ENCODE data around the gene SLC36A4.
"Not testable (repeated sequence)": the region's sequence is repeated elsewhere in the genome, so short reads cannot be mapped to it uniquely, and the experiment has no call there.

The SLC36A4 gene

GRCh38 chr11:93117565-93117964 lies 80.2 kb downstream of the SLC36A4 start:
- no peak for DNase-seq

GRCh38 chr11:93116641-93117441 lies 81.0 kb downstream of the SLC36A4 start:
- no peak for DNase-seq

- DNase-seq, result no peak
These were observed 83.5 kb downstream of the SLC36A4 start for GRCh38 chr11:93114304-93114703.

GRCh38 chr11:93113824-93114223 lies 84.0 kb downstream of the SLC36A4 start:
- DNase-seq, result no peak

- not testable (repeated sequence) for DNase-seq
These were observed 86.6 kb downstream of the SLC36A4 start for GRCh38 chr11:93111147-93111546.

GRCh38 chr11:93100211-93100610 lies 97.6 kb downstream of the SLC36A4 start:
- no peak for DNase-seq

GRCh38 chr11:93099806-93100205 lies 98.0 kb downstream of the SLC36A4 start:
- DNase-seq, result no peak
